AG09319 (cell line): ENCODE data around the gene SLC25A1.

ENCODE experiments used
- DNase-seq: peaks from one replicate; pipeline ENCODE4 v3.0.0-alpha.2; 2010; ENCODE audit warnings: low read depth; ENCODE audit errors: extremely low read depth
- TF ChIP-seq, protein P1 (sequence below): IDR thresholded peaks from 2 replicates; pipeline ENCODE4 v1.5.1; 2011; ENCODE audit warnings: low read depth, mild to moderate bottlenecking, inconsistent platforms, low read length, moderate library complexity

SLC25A1 gene

DNA sequence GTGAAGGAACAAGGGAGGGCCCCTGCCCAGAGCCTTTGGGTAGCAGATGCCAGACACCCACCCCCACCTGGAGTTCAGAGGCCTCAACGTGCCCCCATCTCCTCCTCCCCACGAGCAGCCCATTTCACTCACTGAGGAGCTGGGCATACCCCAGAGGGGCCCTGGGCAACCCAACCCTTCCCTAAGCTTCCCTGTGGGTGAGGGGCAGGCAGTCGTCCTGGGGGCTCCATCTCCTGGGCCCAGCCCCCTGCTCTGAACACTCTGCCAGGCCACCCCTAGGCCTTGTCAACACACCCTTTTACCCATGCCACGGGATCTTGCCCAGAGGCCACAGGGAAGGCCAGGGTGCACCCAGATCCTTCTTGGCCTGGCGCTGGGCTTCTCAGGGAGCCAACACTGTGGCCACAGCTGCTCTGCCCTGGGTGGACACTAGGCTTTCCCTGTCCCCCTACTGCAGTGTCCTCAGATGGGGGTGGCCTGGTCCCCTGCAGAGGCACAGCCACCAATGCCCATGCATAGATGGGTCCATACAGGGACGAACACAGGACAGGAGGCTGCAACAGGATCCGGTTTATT lies 3.4 kb downstream of the SLC25A1 start:
- TF ChIP-seq, protein P1, sequence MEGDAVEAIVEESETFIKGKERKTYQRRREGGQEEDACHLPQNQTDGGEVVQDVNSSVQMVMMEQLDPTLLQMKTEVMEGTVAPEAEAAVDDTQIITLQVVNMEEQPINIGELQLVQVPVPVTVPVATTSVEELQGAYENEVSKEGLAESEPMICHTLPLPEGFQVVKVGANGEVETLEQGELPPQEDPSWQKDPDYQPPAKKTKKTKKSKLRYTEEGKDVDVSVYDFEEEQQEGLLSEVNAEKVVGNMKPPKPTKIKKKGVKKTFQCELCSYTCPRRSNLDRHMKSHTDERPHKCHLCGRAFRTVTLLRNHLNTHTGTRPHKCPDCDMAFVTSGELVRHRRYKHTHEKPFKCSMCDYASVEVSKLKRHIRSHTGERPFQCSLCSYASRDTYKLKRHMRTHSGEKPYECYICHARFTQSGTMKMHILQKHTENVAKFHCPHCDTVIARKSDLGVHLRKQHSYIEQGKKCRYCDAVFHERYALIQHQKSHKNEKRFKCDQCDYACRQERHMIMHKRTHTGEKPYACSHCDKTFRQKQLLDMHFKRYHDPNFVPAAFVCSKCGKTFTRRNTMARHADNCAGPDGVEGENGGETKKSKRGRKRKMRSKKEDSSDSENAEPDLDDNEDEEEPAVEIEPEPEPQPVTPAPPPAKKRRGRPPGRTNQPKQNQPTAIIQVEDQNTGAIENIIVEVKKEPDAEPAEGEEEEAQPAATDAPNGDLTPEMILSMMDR, result no peak
- no peak for DNase-seq

DNA sequence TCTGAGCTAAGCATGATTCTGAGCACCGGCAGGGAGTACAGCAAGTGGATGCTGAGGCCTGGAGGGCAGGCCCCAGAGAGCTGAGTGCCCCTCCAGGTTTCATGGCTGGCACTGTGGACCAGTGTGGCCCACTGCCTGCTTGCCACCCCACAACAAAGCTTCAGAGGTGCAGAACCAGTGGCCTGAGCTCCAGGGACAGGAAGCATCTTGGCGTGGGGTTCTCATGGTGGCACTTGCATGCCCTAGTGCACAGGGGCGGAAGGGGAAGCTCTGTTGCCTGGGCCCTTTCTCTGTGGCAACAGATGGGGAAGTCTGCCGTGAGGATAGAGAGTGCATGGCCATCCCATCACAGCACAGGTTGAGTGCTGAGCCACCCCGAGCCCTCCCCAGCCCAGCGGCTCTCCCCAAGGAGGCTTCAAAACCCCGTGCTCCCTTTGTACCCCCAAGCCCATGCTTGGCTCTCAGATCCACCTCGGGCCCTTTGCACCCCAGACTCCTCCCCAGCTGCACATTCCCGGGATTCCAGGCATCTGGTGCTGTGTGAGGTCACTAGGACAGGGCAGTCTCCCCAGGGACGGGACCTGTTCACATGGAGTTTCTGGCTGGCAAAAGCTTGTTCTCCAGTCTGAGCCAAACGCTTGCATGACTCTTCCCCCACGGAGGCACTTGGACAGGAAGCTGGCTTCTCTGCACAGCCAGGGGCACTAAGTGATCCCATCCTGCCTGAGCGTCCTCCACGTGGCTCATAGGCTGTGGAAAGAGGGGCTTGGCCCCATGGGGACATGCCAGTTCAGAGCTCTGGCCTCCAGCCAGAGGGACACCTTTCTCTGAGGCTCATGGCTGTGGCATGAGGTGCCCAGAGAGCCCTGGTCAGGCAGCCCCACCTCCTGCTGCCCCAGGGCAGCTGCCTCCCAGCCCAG lies 4.2 kb downstream of the SLC25A1 start:
- DNase-seq, result no peak
- TF ChIP-seq, protein P1, result no peak

DNA sequence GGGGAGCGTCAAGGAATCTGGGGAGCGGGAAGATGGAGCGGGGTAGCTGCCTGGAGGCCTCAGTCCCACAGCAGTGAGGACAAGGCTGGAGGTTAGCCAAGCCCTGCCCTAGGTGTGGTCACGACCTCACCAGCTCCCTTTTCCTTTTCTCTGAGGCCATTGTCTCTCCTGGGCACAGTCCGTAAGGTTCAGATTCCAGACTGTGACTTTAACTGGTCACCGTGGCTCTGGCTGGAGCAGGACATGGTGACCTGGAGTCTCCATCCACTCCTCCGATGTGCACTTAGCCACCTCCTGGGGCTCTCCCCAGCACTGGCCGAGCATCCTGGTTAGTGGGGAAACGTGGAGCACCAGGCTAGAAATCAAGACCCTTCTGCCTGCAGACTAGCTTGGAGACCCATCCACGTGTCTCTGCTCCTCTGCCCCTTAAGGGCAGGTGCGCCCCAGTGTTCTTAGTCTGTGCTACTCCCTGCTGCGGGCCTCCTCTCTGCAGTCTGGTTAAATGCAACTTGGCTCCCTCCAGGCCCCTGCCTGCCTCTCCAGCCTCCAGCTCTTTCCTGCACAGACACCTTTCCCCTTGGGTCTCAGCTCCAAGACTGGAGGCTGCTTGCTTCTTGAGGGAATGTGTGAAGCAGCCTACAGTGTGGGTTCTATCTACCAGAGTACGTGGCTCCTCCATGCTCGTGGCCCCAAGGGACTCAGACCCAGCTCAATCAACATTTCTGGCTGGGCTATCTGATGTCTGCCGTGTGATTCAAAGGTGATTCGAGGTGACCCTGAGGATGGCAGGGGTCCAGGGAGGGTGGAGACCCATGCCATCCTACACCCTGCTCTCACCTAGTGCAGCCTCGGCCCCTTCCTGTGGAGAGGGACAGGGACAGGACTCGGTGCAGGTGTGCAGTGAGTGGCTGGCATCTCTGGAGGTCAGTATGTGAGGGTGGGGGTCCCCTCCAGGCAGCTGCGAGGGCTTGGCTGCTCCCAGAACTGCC lies 5.2 kb downstream of the SLC25A1 start:
- DNase-seq, result no peak
- TF ChIP-seq, protein P1, result no peak

DNA sequence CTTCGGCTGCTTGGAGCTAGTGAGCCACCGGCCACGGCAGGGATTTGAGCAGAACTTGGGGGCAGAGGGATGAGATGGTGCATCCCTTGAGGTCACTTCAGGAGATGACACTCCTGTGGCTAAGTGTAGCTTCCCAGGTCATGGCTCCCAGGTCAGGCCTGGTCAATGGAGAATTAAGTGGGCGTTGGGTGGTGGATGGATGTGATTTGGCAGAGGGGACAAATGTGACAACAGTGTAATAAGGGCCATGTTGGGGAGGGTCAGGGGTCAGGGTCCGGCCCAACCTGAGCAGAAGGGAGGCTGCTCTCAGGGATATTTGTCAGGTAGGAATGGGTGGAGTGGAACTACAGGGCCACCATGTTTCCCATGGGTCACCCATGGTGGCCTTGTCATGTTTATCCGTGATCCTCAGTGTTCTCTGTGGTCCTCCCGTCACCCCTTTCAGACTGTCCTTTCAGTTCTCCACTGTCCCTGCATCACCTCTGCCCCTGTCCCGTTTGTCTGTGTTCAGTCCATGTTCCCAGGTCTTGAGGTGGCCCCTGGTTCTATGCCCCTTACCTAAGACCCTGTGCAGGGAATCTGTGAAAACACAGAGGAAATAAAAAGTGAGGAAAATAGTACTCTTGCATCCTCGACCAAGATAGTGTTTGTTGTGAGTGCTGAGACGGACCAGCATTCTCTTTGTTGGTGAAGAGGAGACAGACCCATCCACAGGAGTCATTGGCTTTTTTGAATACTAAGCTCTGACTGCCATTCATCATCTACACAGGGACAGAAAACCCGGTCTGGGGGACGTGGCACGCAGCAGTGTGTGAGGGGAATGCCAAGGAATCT lies 6.1 kb downstream of the SLC25A1 start:
- TF ChIP-seq, protein P1, result no peak
- no peak for DNase-seq

DNA sequence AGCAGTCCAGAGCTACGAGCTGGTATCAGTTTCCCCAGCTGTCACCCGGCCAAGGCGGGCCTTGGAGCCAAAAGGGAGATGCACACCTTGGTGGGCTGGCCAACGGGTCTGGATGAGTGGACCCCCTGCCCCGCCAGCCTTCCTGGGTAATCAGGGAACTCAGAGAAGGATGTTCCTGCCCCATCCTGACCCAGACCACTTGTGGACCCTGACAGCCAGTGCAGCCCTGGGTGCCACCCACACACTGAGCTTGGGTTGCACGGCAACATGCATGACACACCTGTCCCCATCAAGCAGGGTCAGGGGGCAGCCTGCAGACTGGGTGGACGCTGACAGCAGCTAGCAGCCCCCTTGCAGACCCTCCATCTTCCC lies 8.6 kb downstream of the SLC25A1 start:
- TF ChIP-seq, protein P1, result no peak
- DNase-seq, result no peak

DNA sequence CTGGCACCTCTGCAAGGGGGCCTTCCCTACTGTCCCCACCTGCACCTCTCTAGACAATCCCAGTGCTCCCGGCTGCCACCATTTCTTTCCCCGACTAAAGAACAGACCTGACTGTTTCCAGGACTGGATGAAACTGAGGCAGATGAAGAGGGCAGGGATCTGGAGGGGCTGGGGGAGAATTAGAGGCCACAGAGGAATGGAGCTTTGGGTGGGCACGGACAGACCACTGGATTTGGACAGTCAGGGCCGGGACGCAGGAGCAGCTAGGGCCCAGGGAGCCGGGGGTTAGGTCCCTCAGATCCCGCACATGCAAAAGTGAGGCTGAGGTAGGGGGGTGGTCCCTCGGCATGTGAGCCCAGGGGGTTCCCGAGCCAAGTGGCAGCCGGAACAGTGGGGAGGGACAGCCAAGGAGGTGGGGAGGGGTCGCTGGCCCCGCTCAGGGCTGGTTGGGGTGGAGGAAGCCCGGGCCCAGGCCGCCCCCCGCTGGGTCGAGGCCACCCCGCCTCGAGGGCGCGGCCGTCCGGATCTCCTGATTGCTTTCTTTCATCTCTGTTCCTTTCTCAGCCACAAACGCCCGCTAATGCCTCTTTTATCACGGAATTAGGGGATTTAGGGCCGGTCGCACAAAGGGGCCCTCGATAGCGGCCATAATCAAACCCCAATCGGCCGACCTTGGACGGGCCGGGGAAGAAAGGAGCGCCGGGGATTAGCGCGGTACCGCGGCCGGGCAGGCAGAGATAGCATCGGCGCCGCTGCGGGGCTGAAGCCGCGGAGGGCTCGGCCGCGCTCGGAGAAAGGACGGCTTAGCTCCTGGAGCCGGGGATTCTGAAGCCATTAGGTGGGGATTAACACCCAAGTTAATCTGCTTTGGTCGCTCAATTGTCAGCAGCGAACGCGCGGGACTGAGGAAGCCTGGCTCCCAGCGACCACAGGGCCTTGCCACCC lies 9.3 kb downstream of the SLC25A1 start:
- no peak for DNase-seq
- TF ChIP-seq, protein P1, result no peak
